Fibroblast of peridontal ligament (primary cell): Measurements from ENCODE around the gene SCN4A.
"Not testable (repeated sequence)": the region's sequence is repeated elsewhere in the genome, so short reads cannot be mapped to it uniquely, and the experiment has no call there.

Experiments
- DNase-seq: peaks from one replicate; pipeline ENCODE4 v3.0.0-alpha.2; 2010; ENCODE audit errors: extremely low read depth

SCN4A gene

DNA sequence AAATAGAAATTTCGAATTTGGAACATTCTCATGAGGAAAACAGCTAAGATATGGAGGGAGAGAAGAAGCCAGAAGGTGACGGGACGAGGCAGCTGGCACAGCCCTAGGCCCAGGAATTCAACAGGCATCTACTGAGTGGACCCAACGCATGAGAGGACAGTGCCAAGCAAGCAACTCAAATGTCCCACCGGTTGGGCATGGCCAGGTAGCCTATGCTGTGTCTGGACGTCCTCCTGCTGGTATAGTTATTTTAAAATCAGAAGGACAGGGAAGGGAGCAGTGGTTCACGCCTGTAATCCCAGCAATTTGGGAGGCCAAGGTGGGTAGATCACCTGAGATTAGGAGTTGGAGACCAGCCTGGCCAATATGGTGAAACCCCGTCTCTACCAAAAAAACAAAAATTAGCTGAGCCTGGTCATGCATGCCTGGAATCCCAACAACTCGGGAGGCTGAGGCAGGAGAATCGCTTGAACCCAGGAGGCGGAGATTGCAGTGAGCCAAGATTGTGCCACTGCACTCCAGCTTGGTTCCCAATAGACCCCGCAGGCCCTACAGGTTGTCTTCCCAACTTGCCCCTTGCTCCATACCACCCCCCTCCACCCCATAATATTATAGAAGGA is 56.0 kb downstream of the SCN4A start:
- DNase-seq = no peak

DNA sequence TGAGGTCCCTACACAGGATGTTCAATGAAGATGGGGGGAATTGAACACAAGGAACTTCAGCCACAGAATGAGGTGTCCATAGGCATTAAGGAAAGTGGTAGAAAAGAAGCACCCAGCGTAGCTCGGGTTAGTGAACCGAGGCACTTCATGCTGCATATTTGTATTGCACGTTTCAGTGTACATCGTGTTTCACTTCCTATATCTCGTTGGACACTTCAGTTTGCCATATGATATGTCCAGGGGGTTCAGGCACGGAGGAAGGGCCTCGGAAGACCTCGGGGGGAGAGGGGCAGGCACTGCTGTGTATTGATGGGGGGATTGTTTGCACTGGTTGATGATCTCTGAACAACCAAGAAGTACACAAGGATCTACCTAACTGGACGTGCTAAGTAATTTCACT is 57.0 kb downstream of the SCN4A start:
- DNase-seq = not testable (repeated sequence)

DNA sequence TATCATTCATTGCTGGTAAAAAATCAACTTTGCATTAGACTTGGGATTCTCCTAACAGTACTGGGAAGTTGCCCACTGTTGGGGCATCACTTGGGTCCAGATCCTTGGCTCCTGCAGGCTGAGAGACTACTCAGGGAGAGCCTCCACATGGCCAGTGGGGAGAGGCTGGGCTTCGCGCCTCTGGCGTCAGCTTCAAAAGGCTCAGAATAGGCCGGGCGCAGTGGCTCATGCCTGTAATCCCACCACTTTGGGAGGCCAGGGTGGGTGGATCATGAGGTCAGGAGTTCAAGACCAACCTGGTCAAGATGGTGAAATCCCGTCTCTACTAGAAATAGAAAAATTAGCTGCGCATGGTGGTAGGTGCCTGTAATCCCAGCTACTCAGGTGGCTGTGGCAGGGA is 58.2 kb downstream of the SCN4A start:
- DNase-seq = no peak

DNA sequence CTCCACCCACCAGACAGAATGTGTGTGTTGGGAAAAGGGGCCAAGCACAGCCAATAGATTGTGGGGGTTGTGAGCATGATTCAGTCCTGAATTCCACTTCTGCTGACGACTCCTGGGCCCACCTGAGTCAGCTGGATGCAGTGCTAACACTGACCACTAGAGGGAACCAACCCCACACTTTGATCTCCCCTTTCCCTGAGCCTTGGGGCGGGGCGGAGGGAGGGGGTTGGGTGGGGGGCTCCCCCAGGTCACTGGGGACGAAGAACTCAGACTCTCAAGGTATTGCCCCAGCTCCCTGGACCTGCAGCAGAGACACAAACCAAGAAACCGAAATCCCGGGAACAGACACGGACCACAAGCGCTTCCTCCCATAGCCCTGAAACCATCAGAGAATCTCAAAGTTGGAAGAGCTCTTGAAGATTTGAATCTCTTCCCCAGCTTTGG is 61.0 kb downstream of the SCN4A start:
- DNase-seq = no peak

DNA sequence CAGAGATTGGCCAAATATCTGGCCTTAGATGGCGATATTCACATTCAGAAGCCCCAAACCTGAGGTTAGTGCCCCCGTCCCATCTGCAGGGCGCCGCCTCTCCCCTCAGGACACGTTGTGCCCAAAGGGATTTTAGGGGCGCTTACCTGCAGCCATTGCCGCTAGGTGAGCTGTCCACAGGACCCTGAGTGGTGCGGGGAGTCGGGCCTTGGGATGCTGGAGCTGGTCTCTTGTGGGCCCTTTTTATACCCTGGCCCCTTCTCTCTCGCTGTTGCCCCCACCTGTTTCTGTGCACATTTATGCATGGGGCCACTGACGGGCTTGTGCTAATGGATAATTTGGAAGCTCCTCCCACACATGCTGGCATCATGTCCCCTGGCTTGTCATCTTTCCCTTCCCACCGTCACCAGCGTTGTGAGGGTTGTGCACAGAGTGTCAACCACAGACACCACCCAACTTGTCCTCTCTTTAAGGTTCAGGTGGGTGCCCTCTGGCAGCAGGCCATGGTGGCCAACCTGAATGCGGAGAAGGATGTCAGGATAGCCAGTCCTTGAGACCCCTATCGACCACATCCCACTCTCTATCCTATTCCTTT is 61.6 kb downstream of the SCN4A start, which contains the start of gene CSHL1:
Gene CSHL1 (minus strand): TSS at position 218 of the 595 bp plus-strand sequence. CDS start 62 bp downstream, at position 156.
- DNase-seq = no peak

DNA sequence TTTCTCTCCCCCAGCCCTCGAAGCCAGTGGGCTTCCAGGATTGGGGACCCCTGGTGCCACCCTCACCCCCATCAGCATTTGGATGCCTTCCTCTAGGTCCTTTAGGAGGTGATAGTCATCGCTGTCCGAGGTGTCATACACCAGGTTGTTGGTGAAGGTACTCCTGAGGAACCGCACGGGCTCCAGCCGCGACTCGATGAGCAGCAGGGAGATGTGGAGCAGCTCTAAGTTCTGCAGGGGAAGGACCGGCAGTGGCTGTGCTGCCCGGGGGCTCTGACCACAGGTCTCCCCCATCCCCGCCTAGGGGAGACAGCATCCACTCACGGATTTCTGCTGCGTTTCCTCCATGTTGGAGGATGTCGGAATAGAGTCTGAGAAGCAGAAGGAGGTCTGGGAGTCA is 62.6 kb downstream of the SCN4A start:
- no peak for DNase-seq

DNA sequence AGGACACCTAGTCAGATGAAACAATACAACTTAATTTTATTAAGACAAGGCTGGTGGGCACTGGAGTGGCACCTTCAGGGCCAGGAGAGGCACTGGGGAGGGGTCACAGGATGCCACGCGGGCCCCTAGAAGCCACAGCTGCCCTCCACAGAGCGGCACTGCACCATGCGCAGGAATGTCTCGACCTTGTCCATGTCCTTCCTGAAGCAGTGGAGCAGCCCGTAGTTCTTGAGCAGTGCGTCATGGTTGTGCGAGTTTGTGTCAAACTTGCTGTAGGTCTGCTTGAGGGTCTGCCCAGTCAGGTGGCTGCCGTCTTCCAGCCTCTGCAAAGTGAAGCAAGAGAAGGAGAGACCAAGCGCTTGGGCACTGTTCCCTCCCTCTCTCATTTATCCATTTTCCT is 63.1 kb downstream of the SCN4A start:
- DNase-seq = not testable (repeated sequence)

DNA sequence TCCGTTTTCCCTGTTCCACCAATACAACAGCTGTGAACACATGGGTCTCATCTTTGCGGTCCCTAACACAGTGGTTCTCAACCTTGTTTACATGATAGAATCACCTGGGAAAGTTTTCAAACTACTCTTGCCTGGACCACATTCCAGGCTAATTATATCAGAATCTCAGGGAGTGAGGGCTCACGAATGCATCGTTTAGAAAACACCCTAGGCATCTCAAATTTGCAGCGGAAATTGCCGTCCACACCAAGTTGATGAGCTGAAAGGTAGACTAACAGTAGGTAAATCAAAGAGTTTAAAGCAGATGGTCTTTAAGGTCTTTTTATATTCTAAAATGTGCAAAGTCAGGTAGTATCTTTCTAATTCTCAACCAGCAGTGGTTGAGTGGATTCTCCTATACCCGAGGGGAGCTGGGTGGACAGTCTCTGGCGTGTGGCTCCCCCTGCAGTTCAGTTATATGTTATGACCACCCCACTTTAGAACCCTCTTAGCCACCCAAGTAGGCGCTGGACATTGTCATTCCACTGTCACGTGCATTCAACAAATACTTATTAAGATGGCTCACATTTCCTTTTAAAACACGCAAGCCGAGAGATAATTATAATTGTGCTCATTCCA is 65.4 kb downstream of the SCN4A start:
- not testable (repeated sequence) for DNase-seq

DNA sequence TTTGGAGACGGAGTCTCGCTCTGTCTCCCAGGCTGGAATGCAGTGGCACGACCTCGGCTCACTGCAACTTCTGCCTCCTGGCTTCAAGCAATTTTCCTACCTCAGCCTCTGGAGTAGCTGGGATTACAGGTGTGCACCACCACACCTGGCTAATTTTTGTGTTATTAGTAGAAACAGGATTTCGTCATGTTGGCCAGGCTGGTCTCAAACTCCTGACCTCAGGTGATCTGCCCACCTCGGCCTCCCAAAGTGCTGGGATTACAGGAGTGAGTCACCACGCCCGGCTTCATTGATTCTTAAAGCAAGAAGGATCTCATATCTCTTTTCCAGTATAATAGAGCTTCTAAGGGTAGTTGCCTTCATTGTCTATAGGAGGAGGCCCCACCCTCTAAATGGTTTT is 67.9 kb downstream of the SCN4A start:
- DNase-seq = not testable (repeated sequence)

DNA sequence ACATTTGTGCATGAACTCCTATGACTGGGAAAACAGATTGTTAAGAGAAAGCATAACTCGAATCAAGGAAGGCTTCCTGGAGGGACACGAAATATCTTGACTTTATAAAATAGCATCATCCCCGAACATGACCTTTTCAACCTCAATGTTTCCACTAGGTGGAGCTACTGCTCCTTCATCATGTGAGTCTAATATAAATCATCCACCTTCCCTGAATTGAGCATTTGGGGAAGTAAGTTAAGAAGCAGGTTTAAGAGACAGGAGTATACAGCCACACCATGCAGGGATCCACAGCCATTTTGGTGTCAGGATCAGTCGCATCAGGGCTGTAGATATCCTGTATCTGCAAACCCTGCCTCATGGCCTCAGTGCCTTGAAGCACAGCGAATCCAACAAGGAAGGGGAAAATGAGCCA is 68.9 kb downstream of the SCN4A start:
- DNase-seq = peak; percentile 5

DNA sequence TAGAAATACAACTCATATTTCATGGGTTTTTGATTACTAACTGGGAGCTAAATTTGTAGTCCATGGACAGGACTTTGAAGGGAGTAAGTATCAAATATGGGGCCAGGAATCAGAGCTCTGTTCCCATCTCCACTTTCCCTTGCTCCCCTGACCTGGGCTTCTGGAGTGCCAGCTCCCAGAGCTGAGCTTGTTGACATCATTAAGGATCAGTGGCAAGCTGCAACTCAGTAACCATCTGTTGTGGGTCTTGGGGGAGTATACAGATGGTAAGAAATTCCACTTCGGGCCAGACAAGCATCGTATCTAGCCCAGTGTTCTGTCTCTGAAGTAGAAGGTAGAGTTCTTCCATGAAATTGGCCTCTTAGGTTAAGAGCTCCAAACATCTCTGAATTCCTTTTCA is 70.7 kb downstream of the SCN4A start:
- not testable (repeated sequence) for DNase-seq

DNA sequence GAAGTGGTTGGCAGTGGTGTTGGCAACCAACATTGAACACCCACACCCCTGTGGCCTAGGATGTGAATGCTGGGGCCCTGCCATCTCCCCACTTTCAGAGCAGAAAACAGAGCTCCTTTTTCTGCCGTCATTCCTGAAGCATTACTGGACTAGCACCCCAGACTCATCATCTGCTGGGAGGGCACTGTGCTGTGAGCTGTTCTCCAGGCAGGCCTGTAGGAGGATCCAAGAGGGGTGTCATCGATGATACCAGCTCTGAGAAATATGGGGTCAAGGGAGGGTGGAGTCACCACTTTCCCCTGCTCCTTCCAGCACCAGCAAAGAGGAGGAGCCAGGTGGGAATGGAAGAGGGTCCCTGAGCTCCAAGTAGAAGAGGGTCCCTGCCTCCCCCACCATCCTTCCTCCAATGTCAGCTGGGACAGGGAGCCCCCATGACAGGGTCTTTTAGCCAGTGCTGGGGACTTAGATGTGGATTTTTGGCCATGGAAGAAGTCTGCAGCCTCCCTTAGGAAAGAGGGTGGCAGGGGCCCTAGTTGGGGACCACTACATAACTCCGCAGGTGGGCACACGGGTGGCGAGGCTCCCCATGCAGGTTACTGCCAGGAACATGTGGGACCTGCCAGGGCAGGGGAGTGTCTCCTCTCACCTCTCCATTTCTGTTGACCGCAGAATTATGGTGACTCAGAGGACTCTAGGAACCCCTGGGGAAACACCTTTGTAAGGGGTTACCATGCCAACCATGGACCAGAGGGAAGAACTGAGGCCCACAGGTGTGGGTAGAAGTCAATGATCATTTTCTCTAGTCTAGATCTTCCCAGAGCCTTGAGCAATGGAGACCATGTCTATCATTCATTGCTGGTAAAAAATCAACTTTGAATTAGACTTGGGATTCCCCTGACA is 73.6 kb downstream of the SCN4A start:
- not testable (repeated sequence) for DNase-seq

DNA sequence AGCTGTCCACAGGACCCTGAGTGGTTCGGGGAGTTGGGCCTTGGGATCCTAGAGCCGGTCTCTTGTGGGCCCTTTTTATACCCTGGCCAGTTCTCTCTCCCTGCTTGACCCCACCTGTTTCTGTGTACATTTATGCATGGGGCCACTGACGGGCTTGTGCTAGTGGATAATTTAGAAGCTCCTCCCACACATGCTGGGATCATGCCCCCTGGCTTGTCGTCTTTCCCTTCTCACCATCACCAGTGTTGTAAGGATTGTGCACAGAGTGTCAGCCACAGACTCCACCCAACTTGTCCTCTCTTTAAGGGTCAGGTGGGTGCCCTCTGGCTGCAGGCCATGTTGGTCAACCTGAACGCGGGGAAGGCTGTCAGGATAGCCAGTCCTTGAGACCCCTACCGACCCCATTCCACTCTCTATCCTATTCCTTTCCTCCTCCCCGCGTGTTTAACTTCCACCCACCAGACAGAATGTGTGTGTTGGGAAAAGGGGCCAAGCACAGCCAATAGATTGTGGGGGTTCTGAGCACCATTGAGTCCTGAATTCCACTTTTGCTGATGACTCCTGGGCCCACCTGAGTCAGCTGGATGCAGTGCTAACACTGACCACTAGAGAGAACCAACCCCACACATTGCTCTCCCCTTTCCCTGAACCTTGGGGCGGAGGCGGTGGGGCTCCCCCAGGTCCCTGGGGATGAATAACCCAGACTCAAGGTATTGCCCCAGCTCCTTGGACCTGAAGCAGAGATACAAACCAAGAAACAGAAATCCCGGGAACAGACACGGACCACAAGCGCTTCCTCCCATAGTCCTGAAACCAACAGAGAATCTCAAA is 76.0 kb downstream of the SCN4A start, which contains the start of gene CSH1:
Gene CSH1 (minus strand): TSS at position 51 of the 831 bp plus-strand sequence. CDS start 63 bp downstream, outside the sequence.
- DNase-seq = not testable (repeated sequence)

DNA sequence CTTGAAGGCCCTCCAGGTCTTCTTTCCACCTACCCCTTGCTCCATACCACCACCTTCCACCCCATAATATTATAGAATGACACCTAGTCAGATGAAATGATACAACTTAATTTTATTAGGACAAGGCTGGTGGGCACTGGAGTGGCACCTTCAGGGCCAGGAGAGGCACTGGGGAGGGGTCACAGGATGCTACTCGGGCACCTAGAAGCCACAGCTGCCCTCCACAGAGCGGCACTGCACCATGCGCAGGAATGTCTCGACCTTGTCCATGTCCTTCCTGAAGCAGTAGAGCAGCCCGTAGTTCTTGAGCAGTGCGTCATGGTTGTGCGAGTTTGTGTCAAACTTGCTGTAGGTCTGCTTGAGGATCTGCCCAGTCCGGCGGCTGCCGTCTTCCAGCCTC is 77.9 kb downstream of the SCN4A start:
- DNase-seq = not testable (repeated sequence)

DNA sequence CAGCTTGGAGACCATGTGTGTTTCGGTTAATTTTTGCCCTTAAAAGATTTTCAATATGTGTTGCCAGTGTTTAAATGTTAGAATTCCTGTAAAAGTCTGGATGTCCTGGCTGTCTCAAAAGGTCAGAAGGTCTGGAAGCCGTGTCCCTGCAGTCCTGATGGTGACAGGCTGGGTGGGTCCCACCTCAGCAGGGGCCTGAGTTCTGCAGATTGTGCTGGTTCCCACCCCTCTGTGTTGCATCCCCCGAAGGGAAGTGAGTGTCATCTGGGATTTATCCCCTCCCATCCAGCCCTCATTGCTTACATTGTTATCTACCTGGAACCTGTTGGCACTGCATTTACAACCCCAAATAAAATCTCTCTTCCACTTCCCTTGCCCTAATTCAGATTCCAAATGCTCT is 78.7 kb downstream of the SCN4A start:
- not testable (repeated sequence) for DNase-seq

DNA sequence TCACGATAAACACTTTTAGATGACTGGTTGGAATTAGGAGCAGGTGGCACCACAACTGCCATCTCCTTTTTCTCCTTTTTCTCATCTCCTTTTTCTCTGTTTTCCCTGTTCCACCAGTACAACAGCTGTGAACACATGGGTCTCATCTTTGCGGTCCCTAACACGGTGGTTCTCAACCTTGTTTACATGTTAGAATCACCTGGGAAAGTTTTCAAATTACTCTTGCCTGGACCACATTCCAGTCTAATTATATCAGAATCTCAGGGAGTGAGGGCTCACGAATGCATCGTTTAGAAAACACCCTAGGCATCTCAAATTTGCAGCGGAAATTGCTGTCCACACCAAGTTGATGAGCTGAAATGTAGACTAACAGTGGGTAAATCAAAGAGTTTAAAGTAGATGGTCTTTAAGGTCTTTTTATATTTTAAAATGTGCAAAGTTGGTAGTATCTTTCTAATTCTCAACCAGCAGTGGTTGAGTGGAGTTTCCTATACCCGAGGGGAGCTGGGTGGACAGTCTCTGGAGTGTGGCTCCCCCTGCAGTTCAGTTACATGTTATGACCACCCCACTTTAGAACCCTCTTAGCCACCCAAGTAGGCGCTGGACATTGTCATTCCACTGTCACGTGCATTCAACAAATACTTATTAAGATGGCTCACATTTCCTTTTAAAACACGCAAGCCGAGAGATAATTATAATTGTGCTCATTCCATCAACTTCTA is 80.2 kb downstream of the SCN4A start:
- not testable (repeated sequence) for DNase-seq

DNA sequence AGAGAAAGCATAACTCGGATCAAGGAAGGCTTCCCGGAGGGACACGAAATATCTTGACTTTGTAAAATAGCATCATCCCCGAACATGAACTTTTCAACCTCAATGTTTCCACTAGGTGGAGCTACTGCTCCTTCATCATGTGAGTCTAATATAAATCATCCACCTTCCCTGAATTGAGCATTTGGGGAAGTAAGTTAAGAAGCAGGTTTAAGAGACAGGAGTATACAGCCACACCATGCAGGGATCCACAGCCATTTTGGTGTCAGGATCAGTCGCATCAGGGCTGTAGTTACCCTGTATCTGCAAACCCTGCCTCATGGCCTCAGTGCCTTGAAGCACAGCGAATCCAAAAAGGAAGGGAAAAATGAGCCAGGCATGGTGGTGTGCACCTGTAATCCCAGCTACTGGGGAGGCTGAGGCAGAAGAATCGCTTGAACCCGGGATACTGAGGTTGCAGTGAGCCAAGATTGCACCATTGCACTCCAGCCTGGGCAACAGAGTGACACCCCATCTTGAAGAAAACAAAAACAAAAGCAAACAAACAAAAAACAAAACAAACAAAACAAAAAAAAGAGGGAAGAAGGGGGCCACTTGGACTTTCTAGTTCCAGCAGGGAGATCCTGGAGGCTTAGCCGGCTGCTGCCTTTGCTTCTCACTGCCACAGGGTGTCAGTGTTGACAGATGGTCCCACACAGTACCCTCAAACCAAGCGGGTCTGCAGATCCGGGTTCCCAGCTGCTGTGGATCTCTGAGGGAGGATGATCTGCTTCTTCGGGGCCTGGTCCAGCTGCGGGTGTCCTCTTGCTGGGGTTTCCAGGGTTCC is 83.5 kb downstream of the SCN4A start:
- DNase-seq = peak; percentile 23
